IMR-90 (cell line): ENCODE data around the gene USP24. TPM values are rescaled to one million over a fixed set of nuclear protein-coding genes. Genes with fewer than 3 reads are reported as not detected.

Source experiments
- ATAC-seq: fragments of 200-7000 bp; cut with Tn5 transposase; 2 replicates; pipeline ENCODE4 v1.9.1; 2020; ENCODE audit warnings: low read depth, mild to moderate bottlenecking, moderate library complexity
- BruUV-seq: library from RNA; stranded (reverse); fragments of 400-500 nt; replicated peaks from 2 replicates; lab custom pipeline; 2021; lab: Mats Ljungman, UMichigan
- CTCF ChIA-PET: fragments of 300-600 bp; formaldehyde crosslinking; extraction: SDS; loops from one replicate; lab custom pipeline; 2021; ENCODE audit warnings: antibody characterized with exemption; lab: Yijun Ruan, JAX
- POLR2A ChIA-PET: fragments of 300-600 bp; sonication (Branson Sonifier 250); formaldehyde crosslinking; loops from one replicate; lab custom pipeline; 2022; ENCODE audit warnings: antibody characterized with exemption; ENCODE audit not compliant: unreplicated experiment; lab: Charles Lee
- DNase-seq: peaks from one replicate; pipeline ENCODE4 v3.0.0; 2013
- H2AFZ ChIP-seq: replicated peaks from 2 replicates; pipeline ENCODE3; 2013; ENCODE audit warnings: low read length, mild to moderate bottlenecking; ENCODE audit not compliant: poor library complexity
- H2AK5ac ChIP-seq: 2 replicates; pipeline ENCODE4 v1.6.1; 2013; ENCODE audit warnings: low read depth, low read length, inconsistent platforms
- H2AK9ac ChIP-seq: replicated peaks from 2 replicates; pipeline ENCODE3; 2013; ENCODE audit warnings: mild to moderate bottlenecking, low read depth, low read length, moderate library complexity; ENCODE audit not compliant: poor library complexity
- H2BK120ac ChIP-seq: 2 replicates; pipeline ENCODE4 v1.6.1; 2013; ENCODE audit warnings: low read depth, low read length, inconsistent platforms
- H2BK15ac ChIP-seq: 3 replicates; pipeline ENCODE4 v1.6.1; 2013; ENCODE audit warnings: low read depth, low read length, inconsistent platforms
- H2BK20ac ChIP-seq: 2 replicates; pipeline ENCODE4 v1.6.1; 2013; ENCODE audit warnings: low read depth, mild to moderate bottlenecking, inconsistent platforms, low read length, moderate library complexity
- H2BK5ac ChIP-seq: 2 replicates; pipeline ENCODE4 v1.6.1; 2013; ENCODE audit warnings: mild to moderate bottlenecking, low read depth, low read length, inconsistent platforms; ENCODE audit not compliant: poor library complexity, severe bottlenecking
- H3K14ac ChIP-seq: replicated peaks from 2 replicates; pipeline ENCODE4 v1.6.1; 2013; ENCODE audit warnings: low read depth, low read length, inconsistent platforms
- H3K18ac ChIP-seq: 2 replicates; pipeline ENCODE4 v1.6.1; 2013; ENCODE audit warnings: low read depth, low read length, control low read depth
- H3K23ac ChIP-seq: 2 replicates; pipeline ENCODE4 v1.6.1; 2013; ENCODE audit warnings: low read depth, low read length, inconsistent platforms
- H3K27ac ChIP-seq: 2 replicates; pipeline ENCODE4 v1.5.1; 2013; ENCODE audit warnings: mild to moderate bottlenecking, control low read depth, low read length; ENCODE audit not compliant: insufficient read depth
- H3K27me3 ChIP-seq: 2 replicates; pipeline ENCODE4 v1.6.1; 2013; ENCODE audit warnings: low read length; ENCODE audit not compliant: control insufficient read depth, insufficient read depth
- H3K36me3 ChIP-seq: 2 replicates; pipeline ENCODE4 v1.6.1; 2013; ENCODE audit warnings: low read length, mixed read lengths; ENCODE audit not compliant: control insufficient read depth, insufficient read depth
- H3K4ac ChIP-seq: 2 replicates; pipeline ENCODE4 v1.6.1; 2013; ENCODE audit warnings: low read depth, low read length, inconsistent platforms
- H3K4me1 ChIP-seq: 2 replicates; pipeline ENCODE4 v1.6.1; 2013; ENCODE audit warnings: low read length, mixed read lengths; ENCODE audit not compliant: control insufficient read depth, insufficient read depth
- H3K4me2 ChIP-seq: 2 replicates; pipeline ENCODE4 v1.6.1; 2013; ENCODE audit warnings: low read depth, mild to moderate bottlenecking, control low read depth, low read length, moderate library complexity
- H3K4me3 ChIP-seq: 2 replicates; pipeline ENCODE4 v1.5.1; 2013; ENCODE audit warnings: low read depth, mild to moderate bottlenecking, control low read depth, low read length, moderate library complexity; ENCODE audit not compliant: insufficient read depth
- H3K56ac ChIP-seq: 2 replicates; pipeline ENCODE4 v1.6.1; 2013; ENCODE audit warnings: low read length, inconsistent platforms; ENCODE audit not compliant: insufficient read depth; ENCODE audit errors: extremely low read depth
- H3K79me1 ChIP-seq, 2 experiments: 2 replicates each; pipeline ENCODE4 v1.6.1; 2013; ENCODE audit warnings: low read length in 2 of 2, inconsistent platforms in 1 of 2, low read depth in 1 of 2
- H3K9ac ChIP-seq: 2 replicates; pipeline ENCODE4 v1.6.1; 2013; ENCODE audit warnings: low read depth, low read length, control low read depth
- H3K9me1 ChIP-seq: 2 replicates; pipeline ENCODE4 v1.6.1; 2013; ENCODE audit warnings: low read length, inconsistent platforms; ENCODE audit not compliant: insufficient read depth
- H3K9me3 ChIP-seq: 2 replicates; pipeline ENCODE4 v1.6.1; 2013; ENCODE audit warnings: low read length; ENCODE audit not compliant: control insufficient read depth, insufficient read depth
- H4K20me1 ChIP-seq: 2 replicates; pipeline ENCODE4 v1.6.1; 2013; ENCODE audit warnings: low read length, inconsistent platforms; ENCODE audit not compliant: insufficient read depth
- H4K5ac ChIP-seq: 2 replicates; pipeline ENCODE4 v1.6.1; 2013; ENCODE audit warnings: mild to moderate bottlenecking, low read depth, low read length, control low read depth
- H4K8ac ChIP-seq, 2 experiments: 2 replicates each; pipeline ENCODE4 v1.6.1; 2013; ENCODE audit warnings: low read depth in 2 of 2, low read length in 2 of 2, control low read depth in 1 of 2, inconsistent platforms in 1 of 2
- H4K91ac ChIP-seq: 2 replicates; pipeline ENCODE4 v1.6.1; 2013; ENCODE audit warnings: low read depth, low read length, inconsistent platforms; ENCODE audit not compliant: insufficient read depth
- MXI1 ChIP-seq: IDR thresholded peaks from 2 replicates; pipeline ENCODE4 v1.6.1; 2012; ENCODE audit warnings: low read depth, mild to moderate bottlenecking, low read length, moderate library complexity, borderline replicate concordance
- NFE2L2 ChIP-seq: fragments of 150-350 bp; IDR thresholded peaks from 2 replicates; pipeline ENCODE4 v1.6.1; 2016; ENCODE audit warnings: low read depth, mild to moderate bottlenecking, low read length
- WGBS, 2 experiments: methylation state at CpG; one replicate each; pipeline versions ENCODE4 v1.1.5 to v1.1.7; 2013; ENCODE audit warnings: missing lambda C conversion rate in 2 of 2; ENCODE audit not compliant: insufficient read length in 1 of 2; ENCODE audit errors: extremely low coverage in 2 of 2; 5-methylcytosine and 5-hydroxymethylcytosine counted together
- dilution Hi-C: fragments of 300-500 bp; cut with HindIII; formaldehyde crosslinking; loops from one replicate; pipeline ENCODE4 v1.14.3; 2018; ENCODE audit warnings: low sequenced_read_pairs; ENCODE audit not compliant: unreplicated experiment
- in situ Hi-C: fragments of 300-500 bp; cut with MboI; formaldehyde crosslinking; loops from 3 replicates; pipeline ENCODE4 v1.14.3; 2019; ENCODE audit warnings: low sequenced_read_pairs, inconsistent platforms, mixed read lengths
- intact Hi-C: fragments of 100-400 bp; cut with micrococcal nuclease; formaldehyde crosslinking; loops from 2 replicates; pipeline ENCODE4 v1.10.0; 2022
- polyA plus RNA-seq, 3 experiments: library from polyadenylated mRNA; depleted of rRNA; stranded (reverse); fragments of >200 nt; gene quantifications; 2 replicates each; pipeline ENCODE4 v1.2.3, GENCODE V29; 2012; ENCODE audit warnings: low replicate concordance in 1 of 3
- total RNA-seq: library from RNA; depleted of rRNA; stranded (reverse); fragments of >200 nt; gene quantifications from 2 replicates; pipeline ENCODE4 v1.2.3, GENCODE V29; 2012

USP24 gene
- total and polyA plus RNA-seq, 2 of the 4 experiments (the other 2 are of a cell fraction), result 8.4 to 36.7 TPM

DNA sequence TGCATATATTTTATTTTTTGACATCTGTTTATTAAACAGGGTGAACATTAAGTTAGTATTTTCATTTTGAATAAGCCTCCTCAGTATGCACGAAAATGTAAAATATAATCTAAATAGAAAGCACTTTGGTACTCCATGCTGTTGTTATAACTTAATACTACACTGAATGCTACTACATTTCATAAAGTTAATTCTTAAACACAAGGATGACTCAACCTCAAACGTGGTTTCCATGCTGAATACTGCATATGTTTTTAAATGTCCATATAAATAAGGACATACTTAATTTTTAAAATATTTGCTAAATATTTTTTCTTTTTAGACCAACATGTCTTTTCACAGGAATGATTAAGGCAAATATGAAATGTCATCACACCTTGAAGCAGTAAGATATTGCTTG is 83.9 kb downstream of the USP24 start:
- in situ Hi-C loops, result no loop called here
- BruUV-seq, result no TSS peak
- no peak overlapping the region for H4K91ac ChIP-seq

More for the DNA sequence above, 83.9 kb downstream of the USP24 start:
- H3K79me1 ChIP-seq, result peaks cover 4 to 17% of the 10 kb centered on the region in 2 experiments
- no peak overlapping the region for H3K56ac ChIP-seq
- H2AK9ac ChIP-seq, result no peak overlapping the region
- intact Hi-C loops (no loop called here), dilution Hi-C loops (no loop called here)
- H2AK5ac ChIP-seq, result no peak overlapping the region
- WGBS, 2 experiments, result no CpG with 5 or more reads among the region's 2 CpGs
- H2BK15ac ChIP-seq, result no peak overlapping the region
- H2BK120ac ChIP-seq, result no peak overlapping the region
- H2AFZ ChIP-seq, result no peak overlapping the region
- no peak overlapping the region for H3K27ac ChIP-seq
- H3K18ac ChIP-seq, result no peak overlapping the region
- no peak overlapping the region for H4K8ac ChIP-seq
- ChIA-PET CTCF (no interaction called here), POLR2A (no interaction called here)
- no peak overlapping the region for H3K4ac ChIP-seq
- peaks cover 10% of the 10 kb centered on the region for H3K4me1 ChIP-seq
- no peak overlapping the region for H2BK20ac ChIP-seq
- H3K9me3 ChIP-seq, result no peaks in the 10 kb centered on the region
- ATAC-seq (peak; percentile 59), DNase-seq (peak; percentile 70)
- H4K20me1 ChIP-seq, result peaks cover 3% of the 10 kb centered on the region; the same call in 1 of the 2 replicates
- peaks cover 4% of the 10 kb centered on the region for H3K9me1 ChIP-seq
- H2BK5ac ChIP-seq, result peak overlapping the region; percentile 70
- no peak overlapping the region for H3K4me3 ChIP-seq
- no peaks in the 10 kb centered on the region for H3K27me3 ChIP-seq
- H3K9ac ChIP-seq, result no peak overlapping the region
- no peak overlapping the region for H3K14ac ChIP-seq
- H3K4me2 ChIP-seq, result no peak overlapping the region
- H3K23ac ChIP-seq, result no peak overlapping the region
- no peak overlapping the region for H4K5ac ChIP-seq
- no peak for TF ChIP-seq NFE2L2
- TF ChIP-seq MXI1, result 0 out of 2 replicates have a peak, but pooled peaks have one; percentile 40
- H3K36me3 ChIP-seq, result peaks cover 24% of the 10 kb centered on the region
